Esophagus squamous epithelium (tissue), 5 donors: ENCODE results near the gene SENP6. TPM values are rescaled to one million over a fixed set of nuclear protein-coding genes. Genes with fewer than 3 reads are reported as not detected.
"Not testable (repeated sequence)": the region's sequence is repeated elsewhere in the genome, so short reads cannot be mapped to it uniquely, and the experiment has no call there.

Source experiments
- DNase-seq: peaks from one replicate; lab custom pipeline; 2025; lab: John Stamatoyannopoulos, UW
- H3K27ac ChIP-seq, 4 donors: fragments of 200-600 bp; sonication (generic); one replicate each; pipeline ENCODE4 v1.5.1; 2016 to 2019; ENCODE audit warnings: mild to moderate bottlenecking in 1 of 4
- H3K27me3 ChIP-seq, 4 donors: fragments of 200-600 bp; sonication (generic); 1 replicate in 3 of 4; 2 replicates in 1 of 4; pipeline versions ENCODE4 v1.5.1 to v1.6.0; 2017 to 2021; ENCODE audit warnings: antibody characterized with exemption in 1 of 4
- H3K36me3 ChIP-seq, 3 donors: fragments of 200-600 bp; sonication (generic); one replicate each; pipeline ENCODE4 v1.5.1; 2016 to 2019
- H3K4me1 ChIP-seq, 3 donors: fragments of 200-600 bp; sonication (generic); one replicate each; pipeline ENCODE4 v1.5.1; 2017 to 2019
- H3K4me3 ChIP-seq, 4 donors: fragments of 200-600 bp; sonication (generic); 1 replicate in 3 of 4; 2 replicates in 1 of 4; pipeline ENCODE4 v1.5.1; 2016 to 2019; ENCODE audit warnings: mild to moderate bottlenecking in 2 of 4, moderate library complexity in 1 of 4
- H3K9me3 ChIP-seq, 3 donors: fragments of 200-600 bp; sonication (generic); one replicate each; pipeline ENCODE4 v1.5.1; 2016 to 2019
- POLR2A ChIP-seq, 4 donors: fragments of 450-650 bp; IDR thresholded peaks; one replicate each; pipeline ENCODE4 v1.6.1; 2017; ENCODE audit warnings: antibody characterized with exemption in 4 of 4, mild to moderate bottlenecking in 4 of 4, moderate library complexity in 3 of 4
- WGBS, 2 donors: methylation state at CpG; one replicate each; pipeline ENCODE4 v1.1.5; 2018; 5-methylcytosine and 5-hydroxymethylcytosine counted together
- intact Hi-C: fragments of 100-400 bp; cut with DNase I; formaldehyde crosslinking; loops from one replicate; pipeline ENCODE4 v1.15.0; 2022
- total RNA-seq, 4 donors: library from RNA; depleted of rRNA; stranded (reverse); fragments of >200 nt; gene quantifications; one replicate each; pipeline ENCODE4 v1.1.0, GENCODE V29; 2016
- TF ChIP-seq, protein P1 (sequence below), 6 experiments: fragments of 450-650 bp in 4 of 6; fragments of 200-600 bp in 2 of 6; sonication (generic) in 2 of 6; IDR thresholded peaks; one replicate each; pipeline ENCODE4 v1.5.1; 2016 to 2019; ENCODE audit warnings: antibody characterized with exemption in 6 of 6, mild to moderate bottlenecking in 4 of 6, moderate library complexity in 4 of 6
- donor health status: DM: yes; HTN: yes; CAD: no.

SENP6 gene
- total RNA-seq, 4 donors from 2014 or later, result 45.5 to 104 (median 66.1) TPM

DNA sequence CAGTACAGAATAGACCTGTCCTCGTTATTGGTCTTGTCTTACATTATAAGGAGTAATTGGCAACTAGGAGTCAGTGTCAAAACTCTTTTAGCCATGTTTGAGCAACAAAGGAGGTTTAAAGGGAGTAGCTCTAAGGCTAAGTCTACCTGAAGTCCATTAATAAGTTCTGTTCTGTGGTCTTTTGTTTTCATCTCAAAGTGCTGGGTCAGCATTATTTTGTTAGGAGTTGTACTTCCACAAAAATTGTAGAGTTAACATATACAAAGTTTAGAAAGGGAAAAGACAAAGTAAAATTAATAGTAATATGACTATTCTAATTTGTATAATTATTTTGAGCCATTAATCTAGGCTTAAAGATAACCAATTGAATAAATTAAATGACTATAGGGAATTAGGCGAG, 12.7 kb upstream of the SENP6 start:
- WGBS, 2 donors, result 93 to 100% methylated on average over 2 of the region's 2 CpGs
- H3K27me3 ChIP-seq, result no peaks in the 10 kb centered on the region
- H3K27ac ChIP-seq, result no peak overlapping the region
- intact Hi-C loops, result no loop called here
- TF ChIP-seq, protein P1, sequence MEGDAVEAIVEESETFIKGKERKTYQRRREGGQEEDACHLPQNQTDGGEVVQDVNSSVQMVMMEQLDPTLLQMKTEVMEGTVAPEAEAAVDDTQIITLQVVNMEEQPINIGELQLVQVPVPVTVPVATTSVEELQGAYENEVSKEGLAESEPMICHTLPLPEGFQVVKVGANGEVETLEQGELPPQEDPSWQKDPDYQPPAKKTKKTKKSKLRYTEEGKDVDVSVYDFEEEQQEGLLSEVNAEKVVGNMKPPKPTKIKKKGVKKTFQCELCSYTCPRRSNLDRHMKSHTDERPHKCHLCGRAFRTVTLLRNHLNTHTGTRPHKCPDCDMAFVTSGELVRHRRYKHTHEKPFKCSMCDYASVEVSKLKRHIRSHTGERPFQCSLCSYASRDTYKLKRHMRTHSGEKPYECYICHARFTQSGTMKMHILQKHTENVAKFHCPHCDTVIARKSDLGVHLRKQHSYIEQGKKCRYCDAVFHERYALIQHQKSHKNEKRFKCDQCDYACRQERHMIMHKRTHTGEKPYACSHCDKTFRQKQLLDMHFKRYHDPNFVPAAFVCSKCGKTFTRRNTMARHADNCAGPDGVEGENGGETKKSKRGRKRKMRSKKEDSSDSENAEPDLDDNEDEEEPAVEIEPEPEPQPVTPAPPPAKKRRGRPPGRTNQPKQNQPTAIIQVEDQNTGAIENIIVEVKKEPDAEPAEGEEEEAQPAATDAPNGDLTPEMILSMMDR (IDR thresholded peaks at IDR 0.05), result no peak
- TF ChIP-seq POLR2A (IDR thresholded peaks at IDR 0.05), result no peak
- H3K4me1 ChIP-seq, result no peaks in the 10 kb centered on the region
- H3K9me3 ChIP-seq, result peaks cover 0 to 3% (median 0%) of the 10 kb centered on the region in 3 donors
- no peak for DNase-seq
- H3K4me3 ChIP-seq, result no peak overlapping the region
- H3K36me3 ChIP-seq, result no peaks in the 10 kb centered on the region

DNA sequence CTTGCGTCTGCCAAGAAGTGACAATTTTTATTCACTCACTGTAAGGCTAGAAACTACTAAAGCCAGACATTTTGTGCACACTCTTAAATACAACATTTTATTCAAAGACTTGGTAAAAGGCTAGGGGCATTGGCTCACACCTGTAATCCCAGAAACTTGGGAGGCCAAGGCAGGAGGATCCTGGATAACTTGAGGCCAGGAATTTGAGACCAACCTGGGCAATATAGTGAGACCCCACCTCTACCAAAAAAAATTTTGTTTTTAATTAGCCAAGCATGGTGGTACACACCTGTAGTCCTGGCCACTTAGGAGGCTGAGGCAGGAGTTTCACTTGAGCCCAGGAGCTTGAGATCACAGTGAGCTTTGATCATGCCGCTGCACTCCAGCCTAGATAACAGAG, 11.3 kb upstream of the SENP6 start:
- no peak for DNase-seq
- H3K27ac ChIP-seq, result no peak overlapping the region
- intact Hi-C loops, result no loop called here
- TF ChIP-seq, protein P1 (IDR thresholded peaks at IDR 0.05), result no peak
- H3K4me1 ChIP-seq, result no peaks in the 10 kb centered on the region
- no peak overlapping the region for H3K4me3 ChIP-seq
- H3K9me3 ChIP-seq, result no peaks in the 10 kb centered on the region
- 94 to 100% methylated on average over 2 of the region's 2 CpGs for WGBS, 2 donors
- H3K36me3 ChIP-seq, result no peaks in the 10 kb centered on the region
- no peaks in the 10 kb centered on the region for H3K27me3 ChIP-seq

DNA sequence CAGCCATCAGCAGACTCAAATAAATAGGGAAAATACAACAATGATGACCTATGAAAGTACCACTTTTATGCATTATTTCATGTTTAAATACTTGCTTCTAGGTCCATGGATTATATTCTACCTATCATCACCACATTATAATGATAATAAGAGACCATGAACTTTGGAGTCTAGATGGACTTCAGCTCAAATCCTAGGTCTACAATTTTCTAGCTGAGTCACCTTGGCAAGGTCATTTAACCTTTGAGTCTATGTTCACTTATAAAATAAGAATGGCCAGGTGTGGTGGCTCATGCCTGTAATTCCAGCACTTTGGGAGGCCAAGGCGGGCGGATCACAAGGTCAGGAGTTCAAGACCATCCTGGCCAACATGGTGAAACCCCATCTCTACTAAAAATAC, 5.3 kb upstream of the SENP6 start:
- DNase-seq, intact Hi-C loops, H3K27me3 ChIP-seq, H3K4me3 ChIP-seq, H3K36me3 ChIP-seq, H3K9me3 ChIP-seq, H3K27ac ChIP-seq: not testable (repeated sequence)
- whole genome bisulfite sequencing, 2 donors, result 100% methylated on average over 2 of the region's 2 CpGs
- H3K4me1 ChIP-seq, result peaks cover 5 to 32% (median 9%) of the 10 kb centered on the region in 3 donors

DNA sequence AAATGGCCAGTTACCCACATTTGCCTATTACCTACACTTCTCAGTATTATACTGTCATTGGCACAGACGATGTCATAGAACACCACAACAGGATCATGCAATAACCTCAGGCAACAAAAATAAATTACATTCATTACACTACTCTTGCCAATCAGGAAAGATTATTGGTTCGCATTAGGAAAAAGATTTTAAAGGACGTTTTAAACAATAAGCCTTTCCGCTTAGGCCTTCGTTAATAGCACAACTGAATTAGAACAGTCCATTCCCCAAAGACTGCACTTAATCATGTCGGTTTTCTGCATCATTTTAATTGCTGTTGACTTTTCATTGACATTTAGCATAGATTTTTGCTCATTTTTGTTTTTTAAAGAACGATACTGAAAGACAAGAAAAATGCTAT, 912 bp upstream of the SENP6 start:
- 16 to 28% methylated on average over 7 of the region's 7 CpGs for WGBS, 2 donors
- H3K36me3 ChIP-seq, result no peaks in the 10 kb centered on the region
- peak overlapping the region in 3 of 4 donors; percentile 73 to 92 (median 88) for H3K4me3 ChIP-seq
- DNase-seq, result no peak
- H3K9me3 ChIP-seq, result no peaks in the 10 kb centered on the region
- peak overlapping the region; percentile 63 to 98 (median 97) for H3K27ac ChIP-seq
- no peak for TF ChIP-seq POLR2A (IDR thresholded peaks at IDR 0.05)
- TF ChIP-seq, protein P1 (IDR thresholded peaks at IDR 0.05), result no peak
- intact Hi-C loops, result no loop called here
- H3K4me1 ChIP-seq, result peaks cover 5 to 60% (median 21%) of the 10 kb centered on the region in 3 donors
- H3K27me3 ChIP-seq, result no peaks in the 10 kb centered on the region

DNA sequence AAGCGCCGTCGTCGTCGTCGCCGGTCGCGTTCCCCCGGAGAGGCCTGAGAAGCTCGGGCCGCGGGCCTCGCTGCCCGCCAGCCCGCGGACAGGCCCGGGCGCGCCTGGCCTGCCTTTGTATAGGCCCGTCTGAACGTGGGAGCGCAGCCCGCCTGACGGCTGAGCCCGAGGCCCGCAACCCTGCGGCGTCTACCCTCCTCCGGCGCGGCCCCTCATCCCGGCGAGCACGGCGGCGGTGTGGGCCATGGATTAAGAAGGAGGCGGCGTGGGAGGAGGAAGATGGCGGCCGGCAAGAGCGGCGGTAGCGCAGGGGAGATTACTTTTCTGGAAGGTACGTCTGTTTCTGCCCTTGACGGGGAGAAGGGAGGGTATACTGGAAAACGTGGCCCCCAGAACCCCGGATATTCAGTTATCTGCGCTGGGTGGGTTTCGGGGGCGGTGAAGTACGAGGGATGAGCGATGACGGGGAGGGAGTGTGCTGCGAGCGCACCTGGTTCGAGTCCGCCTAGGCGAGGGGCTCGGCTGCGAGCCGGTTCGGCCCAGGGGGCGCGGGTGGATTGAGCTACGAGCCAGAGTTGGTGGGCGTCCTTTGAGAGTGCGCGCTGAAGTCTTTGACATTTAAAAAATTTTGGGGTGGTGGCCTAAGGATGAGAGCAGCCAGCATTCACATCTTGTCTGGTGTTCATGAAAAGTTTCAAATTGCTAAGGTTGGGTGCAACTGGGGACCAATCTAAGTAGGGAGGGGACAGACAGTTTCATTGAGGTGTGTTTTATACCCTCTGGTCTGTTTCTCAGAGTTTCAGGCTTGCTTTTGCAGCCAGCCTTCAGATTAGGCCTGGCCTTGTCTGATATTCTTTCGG, 796 bp downstream of the SENP6 start:
- WGBS, 2 donors, result 1% methylated on average over 10 to 33 of the region's 70 CpGs
- no peaks in the 10 kb centered on the region for H3K36me3 ChIP-seq
- intact Hi-C loops, result no loop called here
- peak overlapping the region; percentile 97 to 98 (median 98) for H3K27ac ChIP-seq
- no peak for TF ChIP-seq POLR2A (IDR thresholded peaks at IDR 0.05)
- TF ChIP-seq, protein P1 (IDR thresholded peaks at IDR 0.05), result no peak
- no peak for DNase-seq
- H3K4me3 ChIP-seq, result peak overlapping the region; percentile 73 to 92 (median 88)
- H3K9me3 ChIP-seq, result no peaks in the 10 kb centered on the region
- peaks cover 5 to 77% (median 21%) of the 10 kb centered on the region in 3 donors for H3K4me1 ChIP-seq
- no peaks in the 10 kb centered on the region for H3K27me3 ChIP-seq
